HG03045 (cell line): ENCODE measurements around the gene EME2.

Experiments used
- ATAC-seq: cut with Tn5 transposase; IDR thresholded peaks from one replicate; pipeline ENCODE4 v1.9.1; 2021; ENCODE audit warnings: mild to moderate bottlenecking, moderate library complexity; ENCODE audit not compliant: unreplicated experiment

Gene EME2

GRCh38 chr16:1745181-1745899 is 27.3 kb upstream of the EME2 start:
- no peak for ATAC-seq

- ATAC-seq, result no peak
These were observed 26.5 kb upstream of the EME2 start for GRCh38 chr16:1745900-1746692.

DNA sequence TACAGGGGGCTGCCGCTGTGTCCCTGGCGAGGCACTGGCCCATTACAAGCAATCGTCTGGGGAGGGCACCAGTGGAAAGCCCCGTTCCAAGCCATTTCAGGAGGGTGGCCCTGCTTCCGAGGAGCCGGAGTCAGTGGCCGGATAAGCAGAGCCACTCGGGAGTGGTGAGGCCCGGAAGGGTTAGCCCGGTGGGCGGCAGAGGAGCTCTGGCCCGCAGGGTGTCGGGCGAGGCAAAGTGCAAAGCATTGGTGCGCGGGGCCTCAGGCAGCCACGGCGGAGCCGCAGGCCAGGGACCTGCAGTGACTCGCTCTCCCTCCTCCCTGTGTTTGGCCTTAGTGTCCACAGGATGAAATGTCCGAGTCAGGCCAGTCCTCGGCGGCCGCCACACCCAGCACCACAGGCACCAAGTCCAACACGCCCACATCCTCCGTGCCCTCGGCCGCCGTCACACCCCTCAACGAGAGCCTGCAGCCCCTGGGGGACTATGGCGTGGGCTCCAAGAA is 25.9 kb upstream of the EME2 start:
- no peak for ATAC-seq

DNA sequence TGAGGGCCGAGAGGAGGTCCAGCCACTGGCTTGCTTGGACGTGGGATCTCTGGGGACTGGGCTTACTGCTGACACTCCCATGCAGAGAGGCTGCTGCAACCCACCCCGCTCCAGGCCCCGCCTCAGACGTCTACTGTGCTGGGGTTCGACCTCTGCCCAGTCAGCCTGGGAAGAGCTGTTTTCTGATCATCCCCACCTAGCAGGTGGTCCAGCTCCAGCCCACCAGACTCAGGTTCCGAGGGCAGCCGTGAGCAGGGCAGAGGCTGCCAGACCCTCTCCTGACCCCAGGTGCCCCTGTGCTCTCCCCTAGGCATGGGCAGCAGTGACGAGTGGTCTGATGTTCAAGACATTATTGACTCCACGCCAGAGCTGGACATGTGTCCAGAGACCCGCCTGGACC is 24.7 kb upstream of the EME2 start:
- no peak for ATAC-seq

- no peak for ATAC-seq
These were observed 23.2 kb upstream of the EME2 start for GRCh38 chr16:1749152-1750117.

GRCh38 chr16:1751946-1752345 is 20.7 kb upstream of the EME2 start:
- no peak for ATAC-seq

DNA sequence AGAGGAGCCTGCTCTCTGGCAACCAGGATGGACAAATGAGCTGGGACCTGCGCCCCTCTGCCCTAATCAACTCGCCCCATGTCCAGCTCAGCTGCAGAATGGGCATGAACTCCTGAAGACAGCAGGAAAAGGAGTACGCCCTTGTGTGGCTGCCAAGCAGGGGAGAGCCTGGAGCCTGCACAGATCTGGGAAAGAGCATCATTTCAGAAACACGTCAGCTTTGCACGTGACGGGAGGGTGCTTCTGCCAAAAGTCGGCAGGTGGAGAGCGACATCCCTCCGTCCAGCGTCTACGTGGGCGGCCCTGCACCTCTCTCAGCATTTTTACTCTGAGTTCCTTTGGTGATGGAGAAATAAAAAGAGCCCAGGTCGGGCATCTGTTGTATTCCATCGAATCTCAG is 19.8 kb upstream of the EME2 start:
- no peak for ATAC-seq

GRCh38 chr16:1754204-1754603 is 18.4 kb upstream of the EME2 start:
- no peak for ATAC-seq

GRCh38 chr16:1757714-1758461 is 14.7 kb upstream of the EME2 start:
- no peak for ATAC-seq

- ATAC-seq, result no peak
These were observed 13.7 kb upstream of the EME2 start for GRCh38 chr16:1758923-1759322.

GRCh38 chr16:1759511-1759910 is 13.1 kb upstream of the EME2 start:
- no peak for ATAC-seq

- no peak for ATAC-seq
These were observed 11.7 kb upstream of the EME2 start for GRCh38 chr16:1760911-1761310.

DNA sequence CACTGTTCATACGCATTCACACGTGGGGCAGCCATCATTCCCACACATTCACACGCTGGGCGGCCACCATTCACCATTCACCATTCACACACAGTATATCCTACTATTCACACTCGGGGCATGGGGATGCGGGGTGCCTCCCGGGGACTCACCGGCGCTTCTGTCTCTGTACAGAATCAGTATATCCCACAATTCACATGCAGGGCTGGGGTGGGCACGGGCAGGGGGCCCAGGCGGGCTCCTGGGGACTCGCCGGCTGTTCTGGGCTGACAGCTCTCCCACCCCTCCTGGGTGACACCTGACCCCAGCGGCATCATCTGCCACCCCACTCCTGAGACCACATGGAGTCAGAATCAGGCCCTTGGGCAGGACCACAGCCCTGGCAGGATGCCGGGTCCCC is 10.9 kb upstream of the EME2 start:
- ATAC-seq, result no peak

DNA sequence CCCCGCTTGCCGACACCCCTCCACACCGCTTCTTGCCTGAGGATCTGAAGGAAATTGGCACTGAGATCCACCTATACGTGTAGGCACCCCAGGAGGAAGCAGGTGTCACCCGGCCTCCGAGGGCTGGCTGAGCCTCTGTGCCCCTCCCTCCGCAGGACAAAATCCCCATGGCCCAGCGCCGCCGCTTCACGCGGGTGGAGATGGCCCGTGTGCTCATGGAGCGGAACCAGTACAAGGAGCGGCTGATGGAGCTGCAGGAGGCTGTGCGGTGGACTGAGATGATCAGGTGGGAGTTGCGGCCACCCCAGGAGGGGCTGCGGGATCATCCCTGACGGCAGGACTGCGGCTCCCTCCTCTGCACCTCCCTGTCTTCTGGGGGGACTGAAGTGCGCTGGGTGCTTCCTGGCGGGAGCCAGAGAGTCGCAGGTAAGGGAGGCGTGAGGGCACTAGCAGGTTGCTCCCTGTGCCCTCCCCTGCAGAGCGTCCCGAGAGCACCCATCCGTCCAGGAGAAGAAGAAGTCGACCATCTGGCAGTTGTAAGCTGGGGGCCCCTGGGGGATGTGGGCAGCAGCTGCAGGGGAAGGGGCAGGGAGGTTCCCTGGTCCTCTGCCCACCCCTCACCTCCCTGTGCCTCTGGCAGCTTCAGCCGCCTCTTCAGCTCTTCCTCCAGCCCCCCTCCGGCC is 10.3 kb upstream of the EME2 start:
- ATAC-seq, result no peak

DNA sequence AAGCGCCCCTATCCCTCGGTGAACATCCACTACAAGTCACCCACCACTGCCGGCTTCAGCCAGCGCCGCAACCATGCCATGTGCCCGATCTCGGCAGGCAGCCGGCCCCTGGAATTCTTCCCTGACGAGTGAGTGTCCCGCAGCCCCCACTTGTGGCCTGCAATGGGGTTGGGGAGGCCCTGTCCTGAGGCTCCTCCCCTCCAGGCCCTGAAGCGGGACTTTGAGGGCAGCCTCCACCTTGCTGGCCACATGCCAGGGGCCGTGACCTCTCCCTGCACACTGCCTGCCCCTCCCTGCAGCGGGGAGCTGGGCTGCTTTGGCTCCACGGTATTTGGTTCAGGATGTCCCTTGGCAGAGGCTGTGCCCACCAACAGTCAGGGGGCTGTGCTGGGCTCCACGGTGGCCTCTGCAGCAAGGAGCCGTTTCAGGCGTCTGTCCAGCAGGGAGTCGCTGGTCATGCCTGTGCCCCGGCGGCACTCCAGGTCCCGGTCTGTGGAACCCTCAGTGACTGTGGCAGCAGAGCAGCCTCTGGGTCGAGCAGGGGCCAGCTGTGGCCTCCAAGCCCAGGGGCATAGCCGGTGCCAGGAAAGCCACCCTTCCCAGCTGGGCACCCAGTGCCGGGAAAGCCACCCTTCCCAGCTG is 9.6 kb upstream of the EME2 start:
- no peak for ATAC-seq

DNA sequence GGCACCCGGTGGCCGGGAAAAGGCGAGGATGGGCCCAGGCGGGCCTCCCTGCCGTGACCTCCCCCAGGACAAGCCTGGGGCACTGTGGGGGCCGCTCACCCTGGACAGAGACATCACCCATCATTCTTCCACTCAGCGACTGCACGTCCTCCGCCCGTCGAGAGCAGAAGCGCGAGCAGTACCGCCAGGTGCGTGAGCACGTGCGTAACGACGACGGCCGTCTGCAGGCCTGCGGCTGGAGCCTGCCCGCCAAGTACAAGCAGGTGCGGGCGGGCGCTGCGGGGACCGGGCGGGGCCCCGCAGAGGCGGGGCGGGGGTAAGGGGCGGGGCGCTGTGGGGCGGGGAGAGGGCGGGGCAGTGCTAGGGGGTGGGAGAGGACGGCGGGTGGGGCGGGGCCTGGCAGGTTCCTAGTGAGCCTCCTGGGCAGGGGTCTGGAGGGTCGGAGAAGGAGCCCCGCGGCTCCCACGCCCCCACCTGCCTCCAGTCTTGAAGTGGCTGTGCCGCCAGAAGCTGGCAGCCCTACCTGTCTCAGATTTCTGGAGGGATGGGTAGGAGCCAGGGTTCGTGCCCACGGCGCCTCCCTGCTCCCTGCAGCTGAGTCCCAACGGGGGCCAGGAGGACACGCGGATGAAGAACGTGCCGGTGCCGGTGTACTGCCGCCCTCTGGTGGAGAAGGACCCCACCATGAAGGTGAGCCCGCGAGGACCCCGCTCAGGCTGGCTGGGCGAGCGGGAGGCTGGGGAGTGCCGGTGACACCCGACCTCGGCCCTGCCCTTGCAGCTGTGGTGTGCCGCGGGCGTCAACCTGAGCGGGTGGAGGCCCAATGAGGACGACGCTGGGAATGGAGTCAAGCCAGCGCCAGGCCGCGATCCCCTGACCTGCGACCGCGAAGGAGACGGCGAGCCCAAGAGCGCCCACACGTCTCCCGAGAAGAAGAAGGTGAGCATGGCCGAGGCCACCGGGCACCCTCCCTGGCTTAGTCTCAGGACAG is 8.8 kb upstream of the EME2 start:
- no peak for ATAC-seq

- no peak for ATAC-seq
These were observed 7.6 kb upstream of the EME2 start for GRCh38 chr16:1764971-1765370.

DNA sequence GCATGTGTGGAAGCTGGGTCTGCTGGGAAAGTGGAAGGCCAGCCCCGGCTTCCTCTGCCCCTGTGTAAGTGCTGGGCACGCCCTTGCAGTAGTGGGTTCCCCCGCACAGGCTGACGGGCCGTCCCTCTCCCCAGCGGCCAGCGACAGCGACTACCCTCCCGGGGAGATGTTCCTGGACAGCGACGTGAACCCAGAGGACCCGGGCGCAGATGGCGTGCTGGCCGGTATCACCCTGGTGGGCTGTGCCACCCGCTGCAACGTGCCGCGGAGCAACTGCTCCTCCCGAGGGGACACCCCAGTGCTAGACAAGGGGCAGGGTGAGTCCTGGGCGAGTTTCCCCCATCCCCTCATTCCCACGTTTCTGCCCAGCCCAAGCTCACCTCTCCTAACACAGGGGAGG is 6.8 kb upstream of the EME2 start:
- no peak for ATAC-seq
